GM18505 (cell line): Measurements from ENCODE around the gene DGCR6.
"Not testable (repeated sequence)": the region's sequence is repeated elsewhere in the genome, so short reads cannot be mapped to it uniquely, and the experiment has no call there.

ENCODE experiments used
- ATAC-seq: cut with Tn5 transposase; IDR thresholded peaks from one replicate; pipeline ENCODE4 v1.9.1; 2021; ENCODE audit not compliant: unreplicated experiment
- POLR2A ChIP-seq: IDR thresholded peaks from 4 replicates; pipeline ENCODE4 v1.6.1; 2011; ENCODE audit warnings: borderline replicate concordance; ENCODE audit not compliant: insufficient read depth, insufficient read length; ENCODE audit errors: extremely low read depth

DGCR6 gene

GRCh38 chr22:18954990-18955571, 49.0 kb downstream of the DGCR6 start:
- no peak for TF ChIP-seq POLR2A
- no peak for ATAC-seq

GRCh38 chr22:18955696-18956095, 49.6 kb downstream of the DGCR6 start:
- no peak for ATAC-seq

GRCh38 chr22:18956121-18956895, 50.2 kb downstream of the DGCR6 start:
- not testable (repeated sequence) for ATAC-seq

More at GRCh38 chr22:18955696-18956095, 49.6 kb downstream of the DGCR6 start:
- TF ChIP-seq POLR2A = no peak

GRCh38 chr22:18956956-18957355, 50.8 kb downstream of the DGCR6 start:
- not testable (repeated sequence) for ATAC-seq

GRCh38 chr22:18957621-18958320, 51.7 kb downstream of the DGCR6 start:
- not testable (repeated sequence) for ATAC-seq

- ATAC-seq = not testable (repeated sequence)
Observed at GRCh38 chr22:18958321-18958705, 52.2 kb downstream of the DGCR6 start.

GRCh38 chr22:18958738-18959137, 52.6 kb downstream of the DGCR6 start:
- ATAC-seq = not testable (repeated sequence)

GRCh38 chr22:18959266-18959665, 53.1 kb downstream of the DGCR6 start:
- not testable (repeated sequence) for ATAC-seq

GRCh38 chr22:18959741-18960140, 53.6 kb downstream of the DGCR6 start:
- not testable (repeated sequence) for ATAC-seq

- not testable (repeated sequence) for ATAC-seq
Observed at GRCh38 chr22:18960166-18960820, 54.2 kb downstream of the DGCR6 start.

GRCh38 chr22:18961201-18961600, 55.1 kb downstream of the DGCR6 start:
- not testable (repeated sequence) for ATAC-seq
